ENCODE measurements around the gene TMPRSS6.

- TF ChIP-seq, protein P1, sequence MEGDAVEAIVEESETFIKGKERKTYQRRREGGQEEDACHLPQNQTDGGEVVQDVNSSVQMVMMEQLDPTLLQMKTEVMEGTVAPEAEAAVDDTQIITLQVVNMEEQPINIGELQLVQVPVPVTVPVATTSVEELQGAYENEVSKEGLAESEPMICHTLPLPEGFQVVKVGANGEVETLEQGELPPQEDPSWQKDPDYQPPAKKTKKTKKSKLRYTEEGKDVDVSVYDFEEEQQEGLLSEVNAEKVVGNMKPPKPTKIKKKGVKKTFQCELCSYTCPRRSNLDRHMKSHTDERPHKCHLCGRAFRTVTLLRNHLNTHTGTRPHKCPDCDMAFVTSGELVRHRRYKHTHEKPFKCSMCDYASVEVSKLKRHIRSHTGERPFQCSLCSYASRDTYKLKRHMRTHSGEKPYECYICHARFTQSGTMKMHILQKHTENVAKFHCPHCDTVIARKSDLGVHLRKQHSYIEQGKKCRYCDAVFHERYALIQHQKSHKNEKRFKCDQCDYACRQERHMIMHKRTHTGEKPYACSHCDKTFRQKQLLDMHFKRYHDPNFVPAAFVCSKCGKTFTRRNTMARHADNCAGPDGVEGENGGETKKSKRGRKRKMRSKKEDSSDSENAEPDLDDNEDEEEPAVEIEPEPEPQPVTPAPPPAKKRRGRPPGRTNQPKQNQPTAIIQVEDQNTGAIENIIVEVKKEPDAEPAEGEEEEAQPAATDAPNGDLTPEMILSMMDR (IDR thresholded peaks at IDR 0.05): no peak
- no peak for TF ChIP-seq POLR2A (IDR thresholded peaks at IDR 0.05)
These were observed 16.5 kb downstream of the TMPRSS6 start for GRCh38 chr22:37092997-37093396.

All from right lobe of liver (tissue), 4 donors.